ENCODE data around the gene NCKAP5.

GRCh38 chr2:133606616-133607015 lies 38.4 kb upstream of the NCKAP5 start:
- TF ChIP-seq CTCF (IDR thresholded peaks at IDR 0.05 in 4 of 5, conservative IDR thresholded peaks at IDR 0.05 in 1 of 5) (no peak), POLR2A (IDR thresholded peaks at IDR 0.05) (no peak)
